Activated naive CD4-positive, alpha-beta T cell treated with Interleukin-2 at 50 U/mL for 16 hours (primary cell): ENCODE results near the gene ABAT.
"Not testable (repeated sequence)": the region's sequence is repeated elsewhere in the genome, so short reads cannot be mapped to it uniquely, and the experiment has no call there.

Experiments used
- DNase-seq: peaks from one replicate; pipeline ENCODE4 v3.0.0-alpha.2; 2020

Gene ABAT

DNA sequence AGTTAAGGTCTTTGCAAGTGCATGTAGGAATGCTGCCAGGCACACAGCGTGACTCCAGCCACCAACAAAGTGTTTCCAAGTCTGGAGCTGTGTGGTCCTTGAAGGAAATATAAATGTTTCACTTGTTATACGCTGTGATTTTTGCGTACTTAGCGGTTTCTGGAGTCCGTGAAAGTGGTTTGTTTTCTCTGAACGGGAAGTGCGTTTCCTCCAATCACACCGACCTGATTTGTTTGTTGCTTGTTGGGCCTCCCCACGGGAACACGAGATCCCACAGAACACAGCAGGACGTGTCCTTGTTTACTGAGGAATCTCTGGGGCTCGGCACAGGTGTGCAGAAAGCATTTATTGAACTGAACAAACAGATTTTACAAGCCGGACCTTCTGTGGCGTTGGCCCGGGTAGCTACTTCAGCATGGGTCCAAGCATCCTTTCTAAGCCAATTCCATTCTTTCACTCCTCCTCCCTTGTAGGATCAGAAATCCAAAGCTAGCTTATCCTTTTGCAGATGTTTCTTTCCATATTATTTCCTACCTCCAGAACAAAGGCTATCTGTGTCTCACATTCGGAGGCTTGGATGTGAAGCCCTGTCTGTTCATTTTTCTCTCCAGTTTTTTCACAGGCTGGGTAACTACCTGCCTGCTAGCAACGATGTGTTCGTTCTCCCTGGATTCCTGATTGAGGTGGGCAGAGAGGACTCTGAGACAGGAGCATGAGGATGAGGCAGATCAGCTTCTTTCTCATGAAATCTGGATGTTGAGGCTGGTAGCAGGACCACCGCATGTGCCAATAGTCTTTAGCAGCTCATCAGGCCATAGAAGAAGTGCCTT is 44.6 kb downstream of the ABAT start:
- DNase-seq = no peak

DNA sequence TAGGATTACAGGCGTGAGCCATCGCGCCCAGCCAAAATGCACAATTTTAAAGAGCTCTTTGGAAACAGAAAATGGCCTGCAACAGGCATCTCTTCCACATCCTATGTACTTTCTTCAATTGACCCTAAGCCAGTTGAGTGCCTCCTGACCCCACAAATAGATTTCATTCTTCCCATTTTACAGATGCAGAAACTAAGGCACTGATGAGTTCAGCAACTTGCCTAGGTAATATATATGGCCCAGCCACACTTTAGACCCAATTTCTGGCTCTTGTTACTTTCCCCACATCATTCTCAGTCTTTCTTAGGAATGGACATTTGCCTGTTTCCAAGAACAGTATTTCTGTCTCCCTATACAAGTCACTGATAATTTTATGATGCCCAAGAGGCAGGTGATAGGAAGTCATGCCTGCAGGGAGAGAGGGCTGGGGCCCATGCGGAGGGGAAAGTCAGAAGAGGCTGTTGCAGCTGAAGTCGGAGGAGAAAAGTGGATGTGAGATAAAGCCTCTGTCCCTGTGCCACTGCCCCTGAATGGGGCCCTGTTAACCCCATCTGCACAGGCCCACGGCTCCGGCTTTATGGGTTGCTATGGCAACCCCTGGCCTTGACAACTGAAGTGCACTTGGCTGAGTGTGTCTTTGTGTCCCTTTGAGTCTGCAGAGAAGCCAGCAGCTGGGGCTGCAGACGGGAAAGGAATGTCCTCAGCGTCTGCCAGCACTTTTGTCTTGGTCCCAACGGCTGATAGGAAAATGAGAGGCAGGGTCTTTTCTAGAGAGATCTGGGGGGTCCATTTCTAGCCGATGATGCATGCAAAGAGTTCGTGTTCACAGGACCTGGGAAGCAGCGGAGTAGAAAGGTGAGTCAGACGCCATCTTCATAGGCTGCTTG is 45.9 kb downstream of the ABAT start:
- DNase-seq = no peak

DNA sequence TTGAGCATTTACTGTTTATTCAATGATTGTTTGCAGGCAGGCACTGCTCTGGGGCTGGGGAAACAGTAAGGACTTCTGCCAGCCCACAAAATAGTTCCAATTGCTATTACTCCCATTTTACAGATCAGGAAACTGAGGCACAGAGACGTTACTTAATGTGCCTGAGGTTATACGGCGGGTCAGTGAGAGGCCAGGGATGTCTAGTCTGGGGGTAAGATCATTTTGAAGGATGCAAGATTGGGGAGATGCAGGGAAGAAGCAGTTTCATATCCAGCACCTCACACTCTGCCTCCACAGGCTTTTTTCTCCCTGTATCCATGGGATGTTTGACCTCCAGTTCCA is 46.5 kb downstream of the ABAT start:
- DNase-seq = no peak

DNA sequence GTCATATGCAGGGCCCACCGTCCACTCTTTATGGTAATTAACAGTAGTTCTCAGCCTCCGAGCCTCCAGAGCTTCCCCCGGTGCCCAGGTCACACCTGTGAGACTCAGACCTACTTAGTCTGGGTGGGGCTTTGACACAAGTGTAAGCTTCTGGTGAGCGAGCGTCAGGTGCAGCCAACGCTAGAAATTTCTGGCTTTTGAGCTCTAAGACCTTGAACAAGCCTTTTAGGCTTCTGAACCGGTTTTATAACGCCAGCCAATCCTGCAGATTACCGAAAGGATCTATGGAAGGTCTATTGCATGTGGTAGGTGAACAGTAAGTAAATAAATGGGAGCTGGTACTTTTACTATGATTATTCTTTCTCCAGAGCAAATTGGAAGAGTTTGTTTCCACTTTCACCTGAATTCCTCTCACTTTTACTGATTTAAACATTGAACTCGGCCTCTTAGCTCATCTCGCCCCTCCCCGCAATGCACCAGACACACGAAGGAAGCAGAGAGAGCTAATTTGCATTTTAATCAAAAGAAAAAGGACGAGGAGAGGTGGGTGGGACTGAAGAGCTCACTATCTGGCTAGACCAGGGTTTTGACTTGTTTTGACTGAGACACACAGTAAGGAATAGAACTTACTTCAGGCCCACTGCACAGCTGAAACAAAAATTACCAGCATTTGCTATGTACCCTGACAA is 47.1 kb downstream of the ABAT start:
- DNase-seq = no peak

DNA sequence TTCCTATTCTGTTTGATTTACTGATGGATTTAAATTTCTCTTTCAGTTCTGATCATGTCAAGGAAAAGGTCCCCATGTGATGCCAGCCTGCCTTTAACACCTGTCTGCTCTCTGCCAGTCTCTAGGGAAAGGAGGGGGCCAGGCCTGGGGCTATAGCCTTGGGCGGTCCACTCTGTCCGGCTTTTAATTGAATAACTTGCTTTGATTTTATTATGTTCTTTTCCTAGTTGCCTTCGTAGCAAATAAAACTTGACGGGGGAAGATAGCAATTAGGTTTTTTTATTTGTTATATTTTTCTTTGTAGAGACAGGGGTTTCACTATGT is 47.6 kb downstream of the ABAT start:
- no peak for DNase-seq

DNA sequence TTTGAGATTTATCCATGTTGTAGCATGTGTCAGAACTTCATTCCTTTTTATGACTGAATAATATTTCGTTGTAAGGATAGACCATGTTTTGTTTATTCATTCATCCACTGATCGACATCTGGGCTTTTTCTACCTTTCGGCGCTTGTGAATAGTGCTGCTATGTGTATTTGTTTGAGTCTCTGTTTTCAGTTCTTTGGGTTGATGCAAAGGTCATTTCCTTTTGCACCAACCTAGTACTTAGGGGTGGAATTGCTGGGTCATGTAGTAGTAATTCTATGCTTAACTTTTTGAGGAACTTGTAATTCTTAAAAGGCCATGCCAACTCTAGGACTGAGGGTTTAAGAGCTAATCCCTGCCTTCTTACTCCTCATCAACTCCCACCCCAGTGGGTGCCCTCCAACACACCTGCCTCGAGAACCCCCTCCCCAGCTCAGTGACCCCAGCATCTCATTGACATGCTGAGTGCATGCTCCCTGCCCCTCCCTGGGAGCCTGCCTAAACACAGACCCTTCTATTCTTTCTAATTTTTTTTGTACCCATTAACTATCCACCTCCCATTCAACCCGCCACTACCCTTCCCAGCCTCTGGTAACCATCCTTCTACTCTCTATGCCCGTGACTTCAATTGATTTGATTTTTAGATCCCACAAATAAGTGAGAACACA is 51.2 kb downstream of the ABAT start:
- DNase-seq = no peak

DNA sequence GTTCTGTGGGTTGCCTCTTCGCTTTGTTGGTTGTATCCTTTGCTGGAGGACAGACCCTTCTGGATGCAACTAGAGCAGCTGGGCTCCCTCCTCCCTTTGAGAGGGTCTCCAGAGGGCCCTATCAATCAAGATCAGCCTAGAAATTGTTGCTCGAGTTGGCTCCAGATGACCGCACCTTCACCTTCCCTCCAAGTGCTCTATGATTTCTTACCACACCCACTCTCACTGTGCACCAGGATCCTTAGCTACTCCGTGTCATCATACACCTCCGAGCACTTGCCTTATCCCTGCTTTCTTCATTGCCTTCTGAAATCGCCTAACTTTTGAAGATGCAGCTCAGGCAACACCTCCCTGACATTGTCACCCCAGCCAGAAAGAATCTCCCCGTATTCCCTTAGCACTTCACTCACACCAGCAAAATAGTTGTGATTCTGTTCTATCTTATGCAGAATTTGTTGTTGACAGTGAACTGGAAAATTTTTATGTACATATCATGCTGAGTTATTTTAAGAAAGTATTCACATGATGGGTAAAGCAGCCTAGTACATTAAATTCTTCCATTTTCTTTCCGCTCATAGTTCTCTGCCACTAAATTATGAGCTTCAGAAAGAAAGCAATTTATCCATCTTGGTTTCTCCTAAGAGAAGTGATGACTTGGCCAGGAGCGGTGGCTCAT is 52.9 kb downstream of the ABAT start:
- DNase-seq = no peak

DNA sequence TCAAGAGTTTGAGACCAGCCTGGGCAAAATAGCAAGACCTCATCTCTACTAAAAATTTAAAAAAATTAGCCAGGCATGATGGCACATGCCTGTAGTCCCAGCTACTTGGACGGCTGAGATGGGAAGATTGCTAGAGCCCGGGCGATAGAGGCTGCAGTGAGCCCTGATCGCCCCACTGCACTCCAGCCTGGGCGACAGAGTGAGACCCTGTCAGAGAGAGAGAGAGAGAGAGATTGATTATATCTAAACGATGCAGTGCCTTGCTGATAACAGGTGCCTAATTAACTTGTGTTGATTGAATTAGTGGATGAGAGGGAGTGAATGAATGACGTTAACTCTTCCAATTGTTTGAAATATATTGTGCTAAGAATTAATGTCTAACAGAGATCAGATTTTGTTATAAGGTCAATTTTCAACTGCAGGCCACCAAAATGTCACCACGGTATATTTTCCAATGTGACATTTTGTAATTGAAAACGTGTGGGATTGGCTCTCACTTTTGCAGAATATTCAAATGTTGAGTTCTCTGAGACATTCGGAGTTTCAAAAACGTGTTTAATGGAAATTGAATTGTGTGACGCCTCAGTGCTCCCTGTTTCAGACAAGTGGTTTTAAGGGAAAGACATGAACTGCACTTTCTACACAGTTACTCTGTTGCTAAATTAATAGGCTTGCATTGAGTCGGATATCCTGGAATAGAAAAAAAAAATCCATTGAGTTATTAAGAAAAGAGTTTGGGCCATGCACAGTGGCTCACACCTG is 53.6 kb downstream of the ABAT start:
- no peak for DNase-seq

DNA sequence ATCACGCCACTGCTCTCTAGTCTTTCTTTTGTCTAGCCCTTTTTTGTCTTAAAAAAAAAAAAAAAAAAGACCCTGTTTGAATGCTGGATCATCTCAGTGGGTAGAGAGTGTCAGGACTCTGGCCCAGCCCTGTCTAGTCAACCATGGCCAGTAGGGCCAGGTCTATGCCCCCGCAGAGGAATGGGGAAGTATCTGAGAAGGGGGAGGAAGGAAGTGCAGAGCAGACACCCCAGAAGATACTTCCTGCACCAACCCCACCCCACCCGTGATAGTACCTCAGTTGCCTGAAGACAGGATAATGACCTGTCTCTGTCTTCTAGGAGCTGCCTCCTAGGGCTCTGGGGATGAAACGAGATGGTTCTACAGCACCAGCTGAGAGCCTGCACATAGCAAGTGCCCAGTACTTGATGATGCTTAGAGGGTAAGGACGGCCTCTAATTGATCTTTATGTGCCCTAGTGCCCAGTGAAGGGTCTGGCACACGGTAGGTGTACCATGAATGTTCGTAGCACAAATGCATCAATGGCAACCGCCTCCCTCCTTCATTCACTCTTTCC is 55.4 kb downstream of the ABAT start:
- no peak for DNase-seq

DNA sequence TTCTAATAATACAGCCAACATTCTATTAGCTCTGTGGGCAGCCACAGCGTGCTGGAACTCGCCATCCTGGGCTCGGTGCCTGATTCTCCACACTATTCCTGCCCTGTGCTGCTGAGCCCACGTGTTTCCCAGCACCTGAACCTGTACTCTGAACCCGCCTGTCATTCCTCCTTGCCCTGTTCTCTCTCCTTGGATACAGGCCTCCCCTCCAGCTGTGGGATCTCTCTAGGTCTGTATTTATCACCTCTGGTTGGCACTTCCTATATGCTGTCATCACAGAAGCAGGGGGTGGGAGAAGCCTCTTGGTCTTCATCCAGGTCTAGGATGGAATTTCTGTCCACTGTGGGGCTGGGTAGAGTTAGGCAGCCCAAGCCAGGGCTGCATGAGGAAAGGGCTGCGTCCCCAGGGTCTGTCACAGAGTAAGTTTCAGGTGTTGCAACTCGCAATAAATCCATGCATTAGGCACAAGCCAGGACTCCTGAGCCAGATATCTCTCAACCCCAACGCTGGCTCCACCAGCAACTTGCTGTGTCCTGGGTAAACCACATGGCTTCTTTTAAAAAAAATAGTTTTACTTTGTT is 56.0 kb downstream of the ABAT start:
- DNase-seq = no peak

DNA sequence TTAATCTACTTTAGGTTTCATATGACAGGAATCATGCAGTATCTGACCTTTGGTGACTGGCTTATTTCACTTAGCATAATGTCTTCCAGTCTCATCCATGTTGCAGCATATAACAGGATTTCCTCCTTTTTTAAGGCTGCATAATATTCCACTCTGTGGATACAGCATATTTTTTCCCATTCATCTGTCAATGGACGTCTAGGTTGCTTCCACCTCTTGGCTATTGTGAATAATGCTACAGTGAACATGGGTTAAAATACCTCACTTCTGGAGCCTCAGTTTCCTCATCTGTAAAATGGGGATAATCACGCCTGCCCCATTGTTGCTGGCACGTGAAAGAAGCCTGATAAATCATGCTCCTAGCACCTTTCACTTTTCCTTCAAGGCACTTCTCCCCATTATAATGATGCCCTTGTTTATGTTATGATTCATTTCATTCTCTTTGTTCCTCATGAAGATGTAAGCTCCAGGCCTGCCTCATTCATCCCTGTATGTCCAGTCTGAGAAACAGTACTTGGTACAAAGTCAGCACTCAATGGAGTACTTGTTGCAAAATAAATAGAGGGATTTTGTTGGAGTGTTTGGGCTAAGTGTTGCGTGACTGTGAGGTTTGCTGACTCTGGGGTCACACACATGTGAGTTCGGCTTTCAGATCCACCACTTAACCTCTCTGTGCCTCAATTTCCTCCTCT is 59.6 kb downstream of the ABAT start:
- DNase-seq = no peak

DNA sequence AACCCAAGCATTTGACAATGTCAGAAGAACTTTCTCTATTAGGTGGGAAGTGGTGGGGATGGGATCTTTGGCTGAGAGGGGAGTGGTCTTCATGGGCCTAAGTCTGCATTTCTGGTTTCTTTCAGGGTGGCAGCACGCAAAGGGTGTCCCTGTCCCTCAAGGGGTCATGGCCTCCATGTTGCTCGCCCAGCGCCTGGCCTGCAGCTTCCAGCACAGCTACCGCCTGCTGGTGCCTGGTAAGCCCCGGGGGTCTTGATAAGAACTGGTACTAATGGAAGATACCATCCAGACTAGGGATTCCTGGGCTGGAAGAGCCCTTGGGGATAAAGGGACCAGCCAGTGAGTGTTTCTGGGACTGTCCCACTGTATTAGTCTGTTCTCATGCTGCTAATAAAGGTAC is 61.2 kb downstream of the ABAT start:
- no peak for DNase-seq

DNA sequence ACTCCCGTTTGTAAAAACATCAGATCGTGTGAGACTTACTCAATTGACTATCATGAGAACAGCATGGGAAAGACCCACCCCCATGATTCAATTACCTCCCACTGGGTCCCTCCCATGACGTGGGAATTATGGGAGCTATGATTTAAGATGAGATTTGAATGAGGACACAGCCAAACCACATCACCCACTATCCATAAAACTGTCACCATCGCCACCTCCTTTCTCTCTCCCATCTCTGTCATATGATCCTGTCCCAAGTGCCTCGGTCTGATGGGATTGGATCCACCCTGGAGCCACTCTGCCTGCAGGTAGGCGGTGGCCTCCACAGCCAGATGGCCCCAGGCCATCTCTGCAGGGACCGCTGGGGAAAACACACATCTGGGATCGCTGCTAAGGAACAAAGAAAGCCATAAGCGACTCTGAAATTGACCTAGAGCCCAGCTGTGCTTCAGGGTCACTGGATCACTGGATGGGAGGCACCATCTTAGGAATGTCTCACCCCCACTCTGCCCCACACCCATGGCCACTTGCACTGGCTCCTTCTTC is 61.8 kb downstream of the ABAT start:
- DNase-seq = no peak

DNA sequence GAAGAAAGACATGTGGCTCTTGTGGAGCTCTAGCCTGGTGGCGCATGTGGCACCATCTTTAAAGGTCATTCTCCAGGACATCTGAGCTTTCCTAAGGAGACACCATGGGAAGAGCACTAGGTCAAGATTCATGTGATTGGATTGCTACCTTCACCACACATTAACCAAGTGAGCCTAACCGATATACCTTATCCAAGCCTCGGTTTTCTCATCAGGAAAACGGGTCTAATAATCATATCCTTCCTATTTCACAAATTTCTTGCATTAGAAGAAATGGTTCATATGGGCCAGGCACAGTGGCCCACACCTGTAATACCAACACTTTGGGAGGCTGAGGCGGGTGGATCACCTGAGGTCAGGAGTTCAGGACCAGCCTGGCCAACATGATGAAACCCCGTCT is 64.7 kb downstream of the ABAT start:
- DNase-seq = no peak

DNA sequence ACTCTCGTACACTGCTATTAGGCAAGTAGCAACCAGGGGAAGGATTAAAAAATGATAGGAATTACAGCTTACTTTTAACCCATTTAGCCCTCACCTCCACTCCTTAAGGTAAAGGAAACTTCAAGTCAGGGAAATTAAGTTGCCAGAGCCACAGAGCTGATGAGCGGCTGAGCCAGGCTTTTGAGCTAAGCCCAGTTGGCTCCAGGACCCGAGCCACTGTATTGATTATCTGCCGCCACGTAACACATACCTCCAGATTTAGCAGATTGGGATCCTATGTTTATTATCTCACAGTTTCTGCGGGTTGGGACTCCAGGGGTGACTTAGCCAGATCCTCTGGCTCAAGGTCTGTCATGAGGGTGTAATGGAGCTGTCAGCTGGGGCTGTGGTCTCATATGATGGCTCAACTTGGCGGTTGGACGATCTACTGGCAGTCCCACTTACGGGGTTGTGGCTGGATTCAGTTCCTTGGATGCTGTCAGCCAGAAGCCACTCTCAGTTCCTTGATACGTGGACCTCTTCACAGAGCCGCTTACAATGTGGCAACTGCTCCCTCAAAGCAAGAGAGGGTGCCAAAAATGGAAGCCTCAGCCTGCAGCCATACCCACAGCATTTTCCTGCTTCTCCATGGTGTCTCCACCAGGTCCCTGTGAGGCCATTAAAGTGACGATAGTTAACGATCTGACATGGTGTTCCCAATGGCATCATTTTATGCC is 65.7 kb downstream of the ABAT start:
- no peak for DNase-seq

DNA sequence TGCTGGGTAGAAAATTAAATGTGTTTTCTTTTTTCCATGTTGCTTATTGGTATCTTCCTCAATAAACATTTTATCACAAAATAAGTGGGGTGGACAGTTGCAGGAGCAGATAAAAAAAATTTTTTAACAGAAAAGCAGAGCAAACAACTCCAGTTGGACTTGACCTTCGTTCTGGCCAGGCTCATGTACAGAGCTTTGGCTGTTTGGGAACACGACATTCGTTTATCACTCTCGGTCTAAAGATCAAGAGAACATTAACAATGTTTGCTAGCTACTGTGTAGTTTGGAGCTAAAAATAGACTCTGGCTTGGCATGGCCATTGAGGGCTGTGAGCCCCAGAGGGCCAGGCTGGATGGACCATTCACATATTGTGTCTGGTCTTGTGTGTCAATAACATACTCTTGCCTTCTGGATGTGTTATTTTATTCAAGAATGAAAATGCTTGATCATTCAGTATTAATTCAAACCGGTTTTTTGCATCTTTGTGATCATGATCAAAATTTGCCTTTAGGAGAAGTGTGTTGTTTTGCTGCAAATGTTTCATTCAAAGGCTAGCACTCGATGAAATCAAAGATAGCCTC is 66.4 kb downstream of the ABAT start:
- no peak for DNase-seq

DNA sequence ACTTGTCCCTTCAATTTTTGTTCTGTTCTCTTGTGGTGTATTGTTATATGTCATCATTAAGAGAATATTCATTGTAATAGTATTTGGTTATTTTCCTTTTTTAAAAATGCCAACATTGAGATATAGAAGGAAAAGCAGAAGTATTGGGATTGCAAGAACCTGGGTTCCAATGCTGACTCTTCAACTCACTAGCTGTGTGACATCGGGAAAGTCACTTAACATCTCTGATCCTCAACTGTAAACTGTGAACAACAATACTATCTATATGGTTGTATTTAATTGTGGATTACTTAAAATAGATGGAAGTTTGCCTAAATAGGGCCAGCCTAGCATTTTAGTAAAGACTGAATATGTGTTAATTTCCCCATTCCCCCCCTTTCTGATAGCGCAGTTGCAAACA is 67.2 kb downstream of the ABAT start:
- no peak for DNase-seq

DNA sequence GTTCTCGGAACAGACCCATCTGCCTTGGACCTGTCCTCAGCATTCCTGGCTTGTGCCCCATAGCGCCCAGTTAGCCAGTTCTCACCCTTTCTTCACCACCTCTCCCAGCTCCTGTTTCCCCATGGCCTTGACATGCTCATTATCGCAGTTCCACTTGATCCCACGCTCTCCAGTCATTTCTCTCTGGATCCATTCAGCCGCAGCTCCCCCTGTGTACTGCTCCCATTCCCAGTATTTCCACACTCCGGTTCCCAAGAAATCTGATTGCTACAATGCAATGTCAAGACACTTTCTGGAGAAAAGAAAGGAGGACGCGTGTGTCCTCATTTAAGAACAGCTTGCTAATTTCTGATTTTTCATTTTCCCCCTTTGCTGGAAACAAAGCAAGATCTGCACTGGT is 67.7 kb downstream of the ABAT start:
- DNase-seq = no peak

DNA sequence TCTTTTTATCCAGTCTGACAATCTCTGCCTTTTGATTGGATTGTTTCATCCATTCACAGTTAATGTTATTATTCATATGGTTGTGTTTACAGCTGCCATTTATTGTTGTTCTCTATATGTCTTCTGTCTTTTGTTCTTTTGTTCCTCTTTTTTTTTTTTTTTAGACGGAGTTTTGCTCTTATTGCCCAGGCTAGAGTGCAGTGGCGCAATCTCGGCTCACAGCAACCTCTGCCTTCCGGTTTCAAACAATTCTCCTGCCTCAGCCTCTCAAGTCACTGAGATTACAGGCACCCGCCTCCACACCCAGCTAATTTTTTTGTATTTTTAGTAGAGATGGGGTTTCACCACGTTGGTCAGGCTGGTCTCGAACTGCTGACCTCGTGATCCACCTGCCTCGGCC is 74.5 kb downstream of the ABAT start:
- DNase-seq = not testable (repeated sequence)
